ENCODE measurements around the gene TSSK2.

Gene TSSK2

GRCh38 chr22:19115628-19116027, 15.5 kb upstream of the TSSK2 start:
- H3K27ac Mint-ChIP-seq: peak overlapping the region; percentile 79
- no peaks in the 10 kb centered on the region for H3K9me3 Mint-ChIP-seq
- H3K36me3 Mint-ChIP-seq: no peaks in the 10 kb centered on the region
- H3K4me3 Mint-ChIP-seq: peak overlapping the region; percentile 30
- no peaks in the 10 kb centered on the region for H3K27me3 Mint-ChIP-seq
- peaks cover 83% of the 10 kb centered on the region for H3K4me1 Mint-ChIP-seq

GRCh38 chr22:19117111-19117512, 14.0 kb upstream of the TSSK2 start:
- Mint-ChIP-seq H3K36me3 (no peaks in the 10 kb centered on the region), H3K27ac (peak overlapping the region; percentile 27), H3K27me3 (no peaks in the 10 kb centered on the region), H3K4me3 (peak overlapping the region; percentile 43), H3K4me1 (peaks cover 81% of the 10 kb centered on the region), H3K9me3 (no peaks in the 10 kb centered on the region)

- Mint-ChIP-seq H3K4me3 (peak overlapping the region; percentile 42), H3K27me3 (no peaks in the 10 kb centered on the region), H3K36me3 (no peaks in the 10 kb centered on the region), H3K9me3 (no peaks in the 10 kb centered on the region), H3K27ac (peak overlapping the region; percentile 4), H3K4me1 (peaks cover 83% of the 10 kb centered on the region)
Measured at GRCh38 chr22:19118329-19118880, 12.7 kb upstream of the TSSK2 start.

GRCh38 chr22:19119949-19120348, 11.2 kb upstream of the TSSK2 start:
- Mint-ChIP-seq H3K36me3 (no peaks in the 10 kb centered on the region), H3K27ac (peak overlapping the region; percentile 70), H3K27me3 (no peaks in the 10 kb centered on the region), H3K4me3 (peak overlapping the region; percentile 93), H3K4me1 (peaks cover 74% of the 10 kb centered on the region), H3K9me3 (no peaks in the 10 kb centered on the region)

GRCh38 chr22:19120829-19121630, 10.1 kb upstream of the TSSK2 start:
- Mint-ChIP-seq H3K4me1 (peaks cover 63% of the 10 kb centered on the region), H3K9me3 (no peaks in the 10 kb centered on the region), H3K27ac (peak overlapping the region; percentile 77), H3K27me3 (no peaks in the 10 kb centered on the region), H3K4me3 (peak overlapping the region; percentile 93), H3K36me3 (no peaks in the 10 kb centered on the region)

- Mint-ChIP-seq H3K9me3 (no peaks in the 10 kb centered on the region), H3K36me3 (no peaks in the 10 kb centered on the region), H3K4me1 (peaks cover 57% of the 10 kb centered on the region), H3K4me3 (peak overlapping the region; percentile 93), H3K27ac (peak overlapping the region; percentile 51), H3K27me3 (no peaks in the 10 kb centered on the region)
Measured at GRCh38 chr22:19121631-19122142, 9.4 kb upstream of the TSSK2 start.

GRCh38 chr22:19122143-19122751, 8.9 kb upstream of the TSSK2 start, which contains the start of gene DGCR2:
DGCR2 (minus strand) TSS chr22:19122412; CDS start chr22:19122206, 206 bp downstream.
- H3K4me1 Mint-ChIP-seq: peaks cover 51% of the 10 kb centered on the region

GRCh38 chr22:19122752-19123492, 8.2 kb upstream of the TSSK2 start:
- peak overlapping the region; percentile 82 for H3K4me3 Mint-ChIP-seq
- peaks cover 44% of the 10 kb centered on the region for H3K4me1 Mint-ChIP-seq
- no peak overlapping the region for H3K27ac Mint-ChIP-seq
- no peaks in the 10 kb centered on the region for H3K9me3 Mint-ChIP-seq
- no peaks in the 10 kb centered on the region for H3K36me3 Mint-ChIP-seq
- no peaks in the 10 kb centered on the region for H3K27me3 Mint-ChIP-seq

More at GRCh38 chr22:19122143-19122751, 8.9 kb upstream of the TSSK2 start, which contains the start of gene DGCR2:
- Mint-ChIP-seq H3K36me3 (no peaks in the 10 kb centered on the region), H3K4me3 (peak within 1 kb of the TSS; percentile 93), H3K27me3 (no peaks in the 10 kb centered on the region), H3K27ac (peak within 1 kb of the TSS; percentile 51), H3K9me3 (no peaks in the 10 kb centered on the region)

GRCh38 chr22:19123936-19124335, 7.2 kb upstream of the TSSK2 start:
- no peak overlapping the region for H3K4me3 Mint-ChIP-seq
- H3K4me1 Mint-ChIP-seq: peaks cover 34% of the 10 kb centered on the region
- H3K27me3 Mint-ChIP-seq: no peaks in the 10 kb centered on the region
- H3K27ac Mint-ChIP-seq: no peak overlapping the region
- H3K9me3 Mint-ChIP-seq: no peaks in the 10 kb centered on the region
- no peaks in the 10 kb centered on the region for H3K36me3 Mint-ChIP-seq

- no peaks in the 10 kb centered on the region for H3K27me3 Mint-ChIP-seq
- no peak overlapping the region for H3K4me3 Mint-ChIP-seq
- H3K9me3 Mint-ChIP-seq: no peaks in the 10 kb centered on the region
- H3K4me1 Mint-ChIP-seq: peaks cover 30% of the 10 kb centered on the region
- H3K27ac Mint-ChIP-seq: no peak overlapping the region
- H3K36me3 Mint-ChIP-seq: no peaks in the 10 kb centered on the region
Measured at GRCh38 chr22:19124377-19124776, 6.7 kb upstream of the TSSK2 start.

- no peak overlapping the region for H3K27ac Mint-ChIP-seq
- H3K9me3 Mint-ChIP-seq: no peaks in the 10 kb centered on the region
Measured at GRCh38 chr22:19125011-19125410, 6.1 kb upstream of the TSSK2 start.

GRCh38 chr22:19125474-19126308, 5.4 kb upstream of the TSSK2 start:
- H3K4me1 Mint-ChIP-seq: peaks cover 17% of the 10 kb centered on the region
- no peaks in the 10 kb centered on the region for H3K36me3 Mint-ChIP-seq
- H3K27me3 Mint-ChIP-seq: no peaks in the 10 kb centered on the region
- no peak overlapping the region for H3K4me3 Mint-ChIP-seq
- H3K9me3 Mint-ChIP-seq: no peaks in the 10 kb centered on the region
- no peak overlapping the region for H3K27ac Mint-ChIP-seq

More at GRCh38 chr22:19125011-19125410, 6.1 kb upstream of the TSSK2 start:
- Mint-ChIP-seq H3K4me1 (peaks cover 24% of the 10 kb centered on the region), H3K27me3 (no peaks in the 10 kb centered on the region), H3K4me3 (no peak overlapping the region), H3K36me3 (no peaks in the 10 kb centered on the region)

GRCh38 chr22:19126309-19127273, 4.5 kb upstream of the TSSK2 start:
- no peak overlapping the region for H3K4me3 Mint-ChIP-seq
- H3K9me3 Mint-ChIP-seq: no peaks in the 10 kb centered on the region
- H3K27me3 Mint-ChIP-seq: no peaks in the 10 kb centered on the region
- no peaks in the 10 kb centered on the region for H3K36me3 Mint-ChIP-seq
- H3K27ac Mint-ChIP-seq: no peak overlapping the region
- peaks cover 9% of the 10 kb centered on the region for H3K4me1 Mint-ChIP-seq
